Measurements from ENCODE around the gene ACER3. TPM values are rescaled to one million over a fixed set of nuclear protein-coding genes. Genes with fewer than 3 reads are reported as not detected.

ACER3 gene
- total RNA-seq, 1 donor from 2014 or later = 17.3 TPM

DNA sequence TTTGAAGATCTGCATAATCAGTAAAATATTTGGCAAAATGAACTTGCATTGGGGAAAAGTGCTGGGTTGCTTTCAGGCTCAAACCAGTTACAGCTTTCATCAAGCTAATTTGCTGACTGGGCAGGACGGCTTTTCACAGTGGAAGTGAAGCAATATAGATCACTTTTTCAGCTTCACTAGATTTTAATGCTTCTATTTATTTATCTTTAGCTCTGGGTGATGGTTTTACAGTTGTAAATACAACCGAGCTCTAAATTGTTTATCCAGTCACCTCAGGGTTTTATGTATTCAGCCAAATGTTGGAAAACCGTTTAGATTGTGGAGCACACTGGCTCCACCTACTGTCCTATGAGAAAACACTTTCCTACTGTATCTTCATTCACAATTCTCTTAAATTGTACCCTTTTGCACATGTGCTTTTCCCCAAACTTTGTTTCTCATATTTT, 58.2 kb downstream of the ACER3 start:
- no peaks in the 10 kb centered on the region for H3K9me3 Mint-ChIP-seq (ENCODE audit: unreplicated experiment)
- Histone ChIP-seq H3K27me3 (ENCODE audit: insufficient read depth, low read length) (no peaks in the 10 kb centered on the region), H2AFZ (ENCODE audit: low read depth, low read length) (no peak overlapping the region), H4K20me1 (ENCODE audit: insufficient read depth, low read length) (no peaks in the 10 kb centered on the region), H3K9ac (ENCODE audit: low read length) (no peak overlapping the region), H3K4me2 (ENCODE audit: low read length) (peak overlapping the region; percentile 41), H3K79me2 (ENCODE audit: insufficient read depth, low read length) (no peaks in the 10 kb centered on the region), H3K4me3 (ENCODE audit: insufficient read depth, low read depth, low read length) (no peak overlapping the region), H3K4me1 (ENCODE audit: insufficient read depth, low read length) (no peaks in the 10 kb centered on the region), H3K27ac (ENCODE audit: low read depth, low read length) (no peak overlapping the region), H3K9me3 (ENCODE audit: insufficient read depth, low read depth, low read length) (no peaks in the 10 kb centered on the region), H3K36me3 (ENCODE audit: insufficient read depth, low read length) (no peaks in the 10 kb centered on the region)
- no peak overlapping the region for H3K27ac Mint-ChIP-seq (ENCODE audit: unreplicated experiment)
- FAIRE-seq (no peak), DNase-seq (ENCODE audit: low read depth) (peak; percentile 16)
- no peak for TF ChIP-seq EZH2 (IDR thresholded peaks at IDR 0.05; ENCODE audit: insufficient read depth, low read length)
- TF ChIP-seq CTCF (IDR thresholded peaks at IDR 0.05; ENCODE audit: insufficient read depth, low read depth, low read length) = peak; percentile 75
- H3K4me1 Mint-ChIP-seq (ENCODE audit: low read depth, unreplicated experiment) = no peaks in the 10 kb centered on the region
- peaks cover 2% of the 10 kb centered on the region for H3K36me3 Mint-ChIP-seq (ENCODE audit: low read depth, unreplicated experiment)
- no peaks in the 10 kb centered on the region for H3K27me3 Mint-ChIP-seq (ENCODE audit: low read depth, unreplicated experiment)
- H3K4me3 Mint-ChIP-seq (ENCODE audit: unreplicated experiment) = no peak overlapping the region

DNA sequence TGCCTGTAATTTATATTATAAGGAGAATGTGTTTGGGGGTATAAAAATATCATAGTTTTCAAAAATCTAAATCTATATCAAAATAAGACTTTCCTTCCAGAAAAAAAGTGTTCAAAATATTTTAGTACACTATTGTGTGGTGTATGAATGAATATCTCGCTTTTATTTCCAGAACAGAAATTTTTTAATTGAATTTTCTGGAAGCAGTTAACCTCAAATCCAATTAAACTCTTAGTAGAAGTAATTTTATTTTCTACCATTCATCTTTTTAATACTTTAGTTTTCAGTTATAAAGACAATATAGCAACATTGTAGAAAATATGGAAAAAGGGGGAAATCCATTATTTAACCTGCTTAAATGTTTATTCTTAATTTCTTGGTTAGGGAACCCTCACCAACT, 58.7 kb downstream of the ACER3 start:
- Histone ChIP-seq H4K20me1 (ENCODE audit: insufficient read depth, low read length) (no peaks in the 10 kb centered on the region), H2AFZ (ENCODE audit: low read depth, low read length) (no peak overlapping the region), H3K27me3 (ENCODE audit: insufficient read depth, low read length) (no peaks in the 10 kb centered on the region), H3K79me2 (ENCODE audit: insufficient read depth, low read length) (no peaks in the 10 kb centered on the region), H3K4me3 (ENCODE audit: insufficient read depth, low read depth, low read length) (no peak overlapping the region), H3K4me2 (ENCODE audit: low read length) (no peak overlapping the region), H3K9me3 (ENCODE audit: insufficient read depth, low read depth, low read length) (no peaks in the 10 kb centered on the region), H3K36me3 (ENCODE audit: insufficient read depth, low read length) (no peaks in the 10 kb centered on the region), H3K9ac (ENCODE audit: low read length) (no peak overlapping the region), H3K4me1 (ENCODE audit: insufficient read depth, low read length) (no peaks in the 10 kb centered on the region), H3K27ac (ENCODE audit: low read depth, low read length) (no peak overlapping the region)
- H3K4me3 Mint-ChIP-seq (ENCODE audit: unreplicated experiment) = no peak overlapping the region
- H3K9me3 Mint-ChIP-seq (ENCODE audit: unreplicated experiment) = no peaks in the 10 kb centered on the region
- H3K27ac Mint-ChIP-seq (ENCODE audit: unreplicated experiment) = no peak overlapping the region
- no peak for FAIRE-seq
- H3K27me3 Mint-ChIP-seq (ENCODE audit: low read depth, unreplicated experiment) = no peaks in the 10 kb centered on the region
- H3K4me1 Mint-ChIP-seq (ENCODE audit: low read depth, unreplicated experiment) = no peaks in the 10 kb centered on the region
- TF ChIP-seq CTCF (IDR thresholded peaks at IDR 0.05; ENCODE audit: insufficient read depth, low read depth, low read length) = no peak
- TF ChIP-seq EZH2 (IDR thresholded peaks at IDR 0.05; ENCODE audit: insufficient read depth, low read length) = no peak
- no peak for DNase-seq (ENCODE audit: low read depth)
- peaks cover 2% of the 10 kb centered on the region for H3K36me3 Mint-ChIP-seq (ENCODE audit: low read depth, unreplicated experiment)

- Histone ChIP-seq H3K4me2 (ENCODE audit: low read length) (peak overlapping the region; percentile 68), H3K27ac (ENCODE audit: low read depth, low read length) (no peak overlapping the region), H2AFZ (ENCODE audit: low read depth, low read length) (peak overlapping the region; percentile 64), H3K9me3 (ENCODE audit: insufficient read depth, low read depth, low read length) (no peaks in the 10 kb centered on the region), H3K4me3 (ENCODE audit: insufficient read depth, low read depth, low read length) (no peak overlapping the region), H3K4me1 (ENCODE audit: insufficient read depth, low read length) (no peaks in the 10 kb centered on the region), H3K36me3 (ENCODE audit: insufficient read depth, low read length) (no peaks in the 10 kb centered on the region), H4K20me1 (ENCODE audit: insufficient read depth, low read length) (no peaks in the 10 kb centered on the region), H3K9ac (ENCODE audit: low read length) (no peak overlapping the region), H3K27me3 (ENCODE audit: insufficient read depth, low read length) (no peaks in the 10 kb centered on the region), H3K79me2 (ENCODE audit: insufficient read depth, low read length) (no peaks in the 10 kb centered on the region)
- Mint-ChIP-seq H3K36me3 (ENCODE audit: low read depth, unreplicated experiment) (peaks cover 2% of the 10 kb centered on the region), H3K27ac (ENCODE audit: unreplicated experiment) (no peak overlapping the region), H3K27me3 (ENCODE audit: low read depth, unreplicated experiment) (no peaks in the 10 kb centered on the region), H3K4me1 (ENCODE audit: low read depth, unreplicated experiment) (no peaks in the 10 kb centered on the region), H3K9me3 (ENCODE audit: unreplicated experiment) (no peaks in the 10 kb centered on the region), H3K4me3 (ENCODE audit: unreplicated experiment) (no peak overlapping the region)
- TF ChIP-seq EZH2 (IDR thresholded peaks at IDR 0.05; ENCODE audit: insufficient read depth, low read length) = no peak
- TF ChIP-seq CTCF (IDR thresholded peaks at IDR 0.05; ENCODE audit: insufficient read depth, low read depth, low read length) = peak; percentile 97
- FAIRE-seq (no peak), DNase-seq (ENCODE audit: low read depth) (peak; percentile 60)
Measured at GRCh38 chr11:76919887-76920746, 59.4 kb downstream of the ACER3 start.

Data from astrocyte (in vitro differentiated cells and primary cell).